ENCODE results near the gene TNFRSF21.

The TNFRSF21 gene

GRCh38 chr6:47246551-47246950 is 63.2 kb downstream of the TNFRSF21 start:
- H3K4me1 Mint-ChIP-seq: peaks cover 50% of the 10 kb centered on the region
- H3K4me3 Mint-ChIP-seq: no peak overlapping the region
- H3K27ac Mint-ChIP-seq: peak overlapping the region; percentile 40 to 63 (median 53)
- H3K9me3 Mint-ChIP-seq: no peaks in the 10 kb centered on the region
- no peaks in the 10 kb centered on the region for H3K27me3 Mint-ChIP-seq (ENCODE audit: low read depth)
- TF ChIP-seq, protein P1, sequence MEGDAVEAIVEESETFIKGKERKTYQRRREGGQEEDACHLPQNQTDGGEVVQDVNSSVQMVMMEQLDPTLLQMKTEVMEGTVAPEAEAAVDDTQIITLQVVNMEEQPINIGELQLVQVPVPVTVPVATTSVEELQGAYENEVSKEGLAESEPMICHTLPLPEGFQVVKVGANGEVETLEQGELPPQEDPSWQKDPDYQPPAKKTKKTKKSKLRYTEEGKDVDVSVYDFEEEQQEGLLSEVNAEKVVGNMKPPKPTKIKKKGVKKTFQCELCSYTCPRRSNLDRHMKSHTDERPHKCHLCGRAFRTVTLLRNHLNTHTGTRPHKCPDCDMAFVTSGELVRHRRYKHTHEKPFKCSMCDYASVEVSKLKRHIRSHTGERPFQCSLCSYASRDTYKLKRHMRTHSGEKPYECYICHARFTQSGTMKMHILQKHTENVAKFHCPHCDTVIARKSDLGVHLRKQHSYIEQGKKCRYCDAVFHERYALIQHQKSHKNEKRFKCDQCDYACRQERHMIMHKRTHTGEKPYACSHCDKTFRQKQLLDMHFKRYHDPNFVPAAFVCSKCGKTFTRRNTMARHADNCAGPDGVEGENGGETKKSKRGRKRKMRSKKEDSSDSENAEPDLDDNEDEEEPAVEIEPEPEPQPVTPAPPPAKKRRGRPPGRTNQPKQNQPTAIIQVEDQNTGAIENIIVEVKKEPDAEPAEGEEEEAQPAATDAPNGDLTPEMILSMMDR (IDR thresholded peaks at IDR 0.05; ENCODE audit: unreplicated experiment in 3 of 3): no peak
- peaks cover 7% of the 10 kb centered on the region for H3K36me3 Mint-ChIP-seq (ENCODE audit: low read depth)

- Mint-ChIP-seq H3K4me3 (no peak overlapping the region), H3K4me1 (peaks cover 50% of the 10 kb centered on the region), H3K9me3 (no peaks in the 10 kb centered on the region), H3K27me3 (ENCODE audit: low read depth) (no peaks in the 10 kb centered on the region), H3K27ac (peak overlapping the region in 1 of 3 experiments; percentile 44), H3K36me3 (ENCODE audit: low read depth) (peaks cover 4% of the 10 kb centered on the region)
- TF ChIP-seq, protein P1 (IDR thresholded peaks at IDR 0.05; ENCODE audit: unreplicated experiment in 3 of 3): no peak
Observed at GRCh38 chr6:47245745-47246371, 63.8 kb downstream of the TNFRSF21 start.

GRCh38 chr6:47242483-47243386 is 67.0 kb downstream of the TNFRSF21 start:
- Mint-ChIP-seq H3K9me3 (no peaks in the 10 kb centered on the region), H3K4me1 (peaks cover 37% of the 10 kb centered on the region), H3K27me3 (ENCODE audit: low read depth) (no peaks in the 10 kb centered on the region), H3K27ac (peak overlapping the region; percentile 67 to 89 (median 80)), H3K36me3 (ENCODE audit: low read depth) (peaks cover 12% of the 10 kb centered on the region), H3K4me3 (no peak overlapping the region)
- TF ChIP-seq, protein P1 (IDR thresholded peaks at IDR 0.05; ENCODE audit: unreplicated experiment in 3 of 3): no peak

GRCh38 chr6:47241742-47242482 is 67.8 kb downstream of the TNFRSF21 start:
- Mint-ChIP-seq H3K9me3 (no peaks in the 10 kb centered on the region), H3K4me3 (no peak overlapping the region)
- TF ChIP-seq, protein P1 (IDR thresholded peaks at IDR 0.05; ENCODE audit: unreplicated experiment in 3 of 3): no peak

GRCh38 chr6:47240277-47240890 is 69.3 kb downstream of the TNFRSF21 start:
- TF ChIP-seq, protein P1 (IDR thresholded peaks at IDR 0.05; ENCODE audit: unreplicated experiment in 3 of 3): no peak
- Mint-ChIP-seq H3K4me3 (no peak overlapping the region), H3K27ac (no peak overlapping the region), H3K27me3 (ENCODE audit: low read depth) (no peaks in the 10 kb centered on the region), H3K36me3 (ENCODE audit: low read depth) (peaks cover 12% of the 10 kb centered on the region), H3K4me1 (peaks cover 33% of the 10 kb centered on the region), H3K9me3 (no peaks in the 10 kb centered on the region)

More at GRCh38 chr6:47241742-47242482, 67.8 kb downstream of the TNFRSF21 start:
- Mint-ChIP-seq H3K27ac (peak overlapping the region; percentile 67 to 89 (median 80)), H3K27me3 (ENCODE audit: low read depth) (no peaks in the 10 kb centered on the region), H3K4me1 (peaks cover 32% of the 10 kb centered on the region), H3K36me3 (ENCODE audit: low read depth) (peaks cover 12% of the 10 kb centered on the region)

Measured in nephron (organoid).